SK-N-SH (cell line): Measurements from ENCODE around the gene C14orf132. TPM values are rescaled to one million over a fixed set of nuclear protein-coding genes. Genes with fewer than 3 reads are reported as not detected.
A peak's percentile ranks its signal among the peaks of the same experiment; 100 is the strongest.

Experiments used
- CTCF ChIA-PET: fragments of 300-600, 350-600 bp; formaldehyde crosslinking; extraction: SDS; loops from one replicate; lab custom pipeline; 2021; lab: Yijun Ruan, JAX
- POLR2A ChIA-PET: fragments of 350-600 bp; sonication (Branson Sonifier 250); formaldehyde crosslinking; extraction: SDS; loops from one replicate; lab custom pipeline; 2020; ENCODE audit warnings: antibody characterized with exemption, inconsistent platforms; lab: Yijun Ruan, JAX
- DNase-seq: peaks from one replicate; pipeline ENCODE4 v3.0.0; 2012
- H2AFZ ChIP-seq: fragments of 200-600 bp; sonication (generic); 2 replicates; pipeline ENCODE4 v1.8.1; 2016; ENCODE audit warnings: antibody characterized with exemption, mild to moderate bottlenecking, low read depth
- H3F3A ChIP-seq: fragments of 200-600 bp; sonication (generic); replicated peaks from 2 replicates; pipeline ENCODE3; 2016; ENCODE audit warnings: antibody characterized with exemption, mild to moderate bottlenecking; ENCODE audit not compliant: insufficient read depth
- H3K27ac ChIP-seq, 2 experiments: fragments of 200-500 bp in 1 of 2; fragments of 200-600 bp in 1 of 2; sonication (Bioruptor generic) in 1 of 2; sonication (generic), shearing (Covaris generic) in 1 of 2; 2 replicates each; pipeline versions ENCODE4 v1.5.1 to v1.6.1; 2014 to 2016; ENCODE audit warnings: low read depth in 2 of 2, inconsistent platforms in 1 of 2, low read length in 1 of 2, mild to moderate bottlenecking in 1 of 2, mixed read lengths in 1 of 2
- H3K27me3 ChIP-seq: fragments of 200-600 bp; sonication (generic), shearing (Covaris generic); 2 replicates; pipeline ENCODE4 v1.6.1; 2016; ENCODE audit warnings: mixed run types; ENCODE audit not compliant: insufficient read depth
- H3K36me3 ChIP-seq, 2 experiments: fragments of 200-500 bp in 1 of 2; fragments of 200-600 bp in 1 of 2; sonication (Bioruptor generic) in 1 of 2; sonication (generic) in 1 of 2; replicated peaks in 1 of 2; 2 replicates each; pipeline versions ENCODE3 to v1.5.1; 2014 to 2016; ENCODE audit warnings: low read length in 1 of 2, mild to moderate bottlenecking in 1 of 2; ENCODE audit not compliant: insufficient read depth in 2 of 2, control insufficient read depth in 1 of 2
- H3K4me1 ChIP-seq, 2 experiments: fragments of 200-500 bp in 1 of 2; fragments of 200-600 bp in 1 of 2; sonication (Bioruptor generic) in 1 of 2; sonication (generic), shearing (Covaris generic) in 1 of 2; 2 replicates each; pipeline versions ENCODE4 v1.5.1 to v1.6.1; 2014 to 2016; ENCODE audit warnings: low read depth in 1 of 2, low read length in 1 of 2, mixed run types in 1 of 2; ENCODE audit not compliant: insufficient read depth in 2 of 2, control insufficient read depth in 1 of 2
- H3K4me2 ChIP-seq: fragments of 200-600 bp; sonication (generic), shearing (Covaris generic); 2 replicates; pipeline ENCODE4 v1.6.1; 2017; ENCODE audit warnings: mixed run types
- H3K4me3 ChIP-seq, 2 experiments: fragments of 200-500 bp in 1 of 2; fragments of 200-600 bp in 1 of 2; sonication (Bioruptor generic) in 1 of 2; sonication (generic), shearing (Covaris generic) in 1 of 2; 2 replicates each; pipeline versions ENCODE4 v1.5.1 to v1.8.1; 2014 to 2016; ENCODE audit warnings: low read depth in 2 of 2, inconsistent platforms in 1 of 2, low read length in 1 of 2, mild to moderate bottlenecking in 1 of 2, mixed read lengths in 1 of 2, moderate library complexity in 1 of 2
- H3K79me2 ChIP-seq: fragments of 200-600 bp; sonication (generic); 2 replicates; pipeline ENCODE4 v1.8.1; 2017; ENCODE audit warnings: mild to moderate bottlenecking; ENCODE audit not compliant: insufficient read depth
- H3K9ac ChIP-seq: fragments of 200-600 bp; sonication (generic); 2 replicates; pipeline ENCODE4 v1.6.1; 2017; ENCODE audit warnings: mixed run types
- H3K9me2 ChIP-seq: fragments of 200-600 bp; sonication (generic); 2 replicates; pipeline ENCODE4 v1.6.1; 2017; ENCODE audit warnings: mixed run types
- H3K9me3 ChIP-seq: fragments of 200-600 bp; sonication (generic); 2 replicates; pipeline ENCODE4 v1.6.1; 2017; ENCODE audit warnings: mixed run types, mild to moderate bottlenecking, moderate library complexity
- H4K20me1 ChIP-seq: fragments of 200-600 bp; sonication (generic); 2 replicates; pipeline ENCODE4 v1.6.1; 2017; ENCODE audit warnings: mild to moderate bottlenecking, mixed run types; ENCODE audit not compliant: insufficient read depth
- CTCF ChIP-seq: fragments of 200-600 bp; sonication (generic); IDR thresholded peaks from 2 replicates; pipeline ENCODE4 v1.6.1; 2017; ENCODE audit warnings: antibody characterized with exemption, mild to moderate bottlenecking, moderate library complexity
- GATA2 ChIP-seq: sonication (generic); formaldehyde crosslinking; IDR thresholded peaks from 2 replicates; pipeline ENCODE4 v1.5.0; 2020; ENCODE audit warnings: mild to moderate bottlenecking, missing genetic modification reagents
- JUND ChIP-seq: IDR thresholded peaks from 2 replicates; pipeline ENCODE4 v1.4.0; 2012
- MEF2A ChIP-seq: IDR thresholded peaks from 2 replicates; pipeline ENCODE4 v1.4.0; 2012; ENCODE audit warnings: low read depth, borderline replicate concordance
- USF1 ChIP-seq: IDR thresholded peaks from 2 replicates; pipeline ENCODE4 v1.4.0; 2012; ENCODE audit warnings: low read depth, borderline replicate concordance
- WGBS: methylation state at CpG from one replicate; pipeline ENCODE4 v1.1.6; 2017; ENCODE audit warnings: low lambda C conversion rate; 5-methylcytosine and 5-hydroxymethylcytosine counted together
- polyA plus RNA-seq, 3 experiments: library from polyadenylated mRNA; depleted of rRNA; stranded (reverse); fragments of >200 nt; gene quantifications; 2 replicates each; pipeline ENCODE4 v1.2.3, GENCODE V29; 2012

C14orf132 gene
- polyA plus RNA-seq, 1 of the 3 experiments (the other 2 are of a cell fraction), result 5.5 TPM

- Histone ChIP-seq H3K79me2 (peaks cover 13% of the 10 kb centered on the region; the same call in 1 of the 2 replicates), H3K9me3 (no peaks in the 10 kb centered on the region), H3K36me3 (no peaks in the 10 kb centered on the region), H3K4me3 (no peak overlapping the region), H3F3A (no peaks in the 10 kb centered on the region), H2AFZ (no peak overlapping the region), H3K9ac (no peak overlapping the region), H3K4me2 (peak overlapping the region; percentile 26; the same call in 1 of the 2 replicates), H3K9me2 (no peaks in the 10 kb centered on the region), H4K20me1 (no peaks in the 10 kb centered on the region; the same call in 1 of the 2 replicates), H3K27ac (peak overlapping the region; percentile 72 to 84), H3K27me3 (no peaks in the 10 kb centered on the region), H3K4me1 (peaks cover 10 to 79% of the 10 kb centered on the region in 2 experiments; a peak in 3 of 4 replicates)
- ChIA-PET POLR2A (interaction anchor here (1.3 kb wide), 1 partner anchor 12 kb away, joined by 4 read pairs; no protein-coding TSS in a partner anchor), CTCF (interaction anchor here (1.2 to 1.9 kb wide), 5 partner anchors 12 to 46 kb away, joined by 3 to 6 read pairs (median 4); partner anchors contain the start of gene C14orf132)
- no peak for DNase-seq
- 76% methylated on average over 10 of the region's 10 CpGs for WGBS
- TF ChIP-seq CTCF (0 out of 2 replicates have a peak, but pooled peaks have one; percentile 8), JUND (no peak), USF1 (no peak)
Measured at GRCh38 chr14:96052541-96053247, 13.5 kb downstream of the C14orf132 start.

- POLR2A ChIA-PET, result no interaction called here
Measured at GRCh38 chr14:96053248-96053599, 14.1 kb downstream of the C14orf132 start.

More at GRCh38 chr14:96053248-96053599, 14.1 kb downstream of the C14orf132 start:
- Histone ChIP-seq H3K4me3 (no peak overlapping the region), H3K36me3 (no peaks in the 10 kb centered on the region), H3K27me3 (no peaks in the 10 kb centered on the region), H3K9ac (peak overlapping the region; percentile 47; the same call in 1 of the 2 replicates), H3K79me2 (peaks cover 13% of the 10 kb centered on the region; the same call in 1 of the 2 replicates), H2AFZ (no peak overlapping the region), H3K9me2 (no peaks in the 10 kb centered on the region), H3K4me1 (peaks cover 10 to 84% of the 10 kb centered on the region in 2 experiments; a peak in 3 of 4 replicates), H3K4me2 (peak overlapping the region; percentile 26; the same call in 1 of the 2 replicates), H4K20me1 (no peaks in the 10 kb centered on the region; the same call in 1 of the 2 replicates), H3K9me3 (no peaks in the 10 kb centered on the region), H3F3A (no peaks in the 10 kb centered on the region), H3K27ac (peak overlapping the region; percentile 72 to 84)
- CTCF ChIA-PET, result interaction anchor here (0.6 to 4.5 kb wide), 5 partner anchors 17 to 221 kb away, joined by 3 to 23 read pairs (median 4); no protein-coding TSS in a partner anchor
- no peak for DNase-seq
- WGBS, result 77% methylated on average over 5 of the region's 5 CpGs
- TF ChIP-seq GATA2 (CRISPR knock-in tag), result 0 out of 2 replicates have a peak, but pooled peaks have one; percentile 18
- no peak for TF ChIP-seq MEF2A
